Panc1 (cell line): ENCODE data around the gene CHRNA7.

Source experiments
- CTCF ChIP-seq: fragments of 450-650 bp; IDR thresholded peaks from 2 replicates; pipeline ENCODE4 v1.5.1; 2017; ENCODE audit warnings: mild to moderate bottlenecking
- POLR2AphosphoS5 ChIP-seq: IDR thresholded peaks from 2 replicates; pipeline ENCODE4 v1.6.1; 2012; ENCODE audit warnings: mild to moderate bottlenecking, low read depth, low read length, moderate library complexity
- REST ChIP-seq, 2 experiments: IDR thresholded peaks; 2 replicates each; pipeline ENCODE4 v1.6.1; 2011 to 2012; ENCODE audit warnings: low read depth in 2 of 2, control low read depth in 1 of 2, low read length in 1 of 2, mild to moderate bottlenecking in 1 of 2, moderate library complexity in 1 of 2; ENCODE audit not compliant: insufficient read depth in 1 of 2
- SIN3A ChIP-seq: IDR thresholded peaks from 2 replicates; pipeline ENCODE4 v1.6.1; 2012; ENCODE audit warnings: low read depth, mild to moderate bottlenecking, low read length, moderate library complexity, borderline replicate concordance; ENCODE audit not compliant: insufficient read depth
- TCF7L2 ChIP-seq: IDR thresholded peaks from 2 replicates; pipeline ENCODE4 v1.6.1; 2011; ENCODE audit warnings: mild to moderate bottlenecking, low read depth, low read length, inconsistent platforms

GRCh38 chr15:31997711-31998110 lies 32.6 kb upstream of the CHRNA7 start:
- TF ChIP-seq CTCF (no peak), POLR2AphosphoS5 (no peak), SIN3A (no peak), TCF7L2 (no peak), REST (IDR thresholded peaks at IDR 0.05; ENCODE audit: insufficient read depth in 1 of 2, low read depth in 2 of 2, low read length in 1 of 2) (no peak)
